Smooth muscle cell of bladder (primary cell): Measurements from ENCODE around the gene MATN3. TPM values are rescaled to one million over a fixed set of nuclear protein-coding genes. Genes with fewer than 3 reads are reported as not detected.

Experiments
- total RNA-seq: library from RNA; depleted of rRNA; stranded (reverse); fragments of >200 nt; gene quantifications from 2 replicates; pipeline ENCODE4 v1.2.3, GENCODE V29; 2014

MATN3 gene, protein sequence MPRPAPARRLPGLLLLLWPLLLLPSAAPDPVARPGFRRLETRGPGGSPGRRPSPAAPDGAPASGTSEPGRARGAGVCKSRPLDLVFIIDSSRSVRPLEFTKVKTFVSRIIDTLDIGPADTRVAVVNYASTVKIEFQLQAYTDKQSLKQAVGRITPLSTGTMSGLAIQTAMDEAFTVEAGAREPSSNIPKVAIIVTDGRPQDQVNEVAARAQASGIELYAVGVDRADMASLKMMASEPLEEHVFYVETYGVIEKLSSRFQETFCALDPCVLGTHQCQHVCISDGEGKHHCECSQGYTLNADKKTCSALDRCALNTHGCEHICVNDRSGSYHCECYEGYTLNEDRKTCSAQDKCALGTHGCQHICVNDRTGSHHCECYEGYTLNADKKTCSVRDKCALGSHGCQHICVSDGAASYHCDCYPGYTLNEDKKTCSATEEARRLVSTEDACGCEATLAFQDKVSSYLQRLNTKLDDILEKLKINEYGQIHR
- total RNA-seq: 1.5 and 3.3 TPM in 2 replicates

DNA sequence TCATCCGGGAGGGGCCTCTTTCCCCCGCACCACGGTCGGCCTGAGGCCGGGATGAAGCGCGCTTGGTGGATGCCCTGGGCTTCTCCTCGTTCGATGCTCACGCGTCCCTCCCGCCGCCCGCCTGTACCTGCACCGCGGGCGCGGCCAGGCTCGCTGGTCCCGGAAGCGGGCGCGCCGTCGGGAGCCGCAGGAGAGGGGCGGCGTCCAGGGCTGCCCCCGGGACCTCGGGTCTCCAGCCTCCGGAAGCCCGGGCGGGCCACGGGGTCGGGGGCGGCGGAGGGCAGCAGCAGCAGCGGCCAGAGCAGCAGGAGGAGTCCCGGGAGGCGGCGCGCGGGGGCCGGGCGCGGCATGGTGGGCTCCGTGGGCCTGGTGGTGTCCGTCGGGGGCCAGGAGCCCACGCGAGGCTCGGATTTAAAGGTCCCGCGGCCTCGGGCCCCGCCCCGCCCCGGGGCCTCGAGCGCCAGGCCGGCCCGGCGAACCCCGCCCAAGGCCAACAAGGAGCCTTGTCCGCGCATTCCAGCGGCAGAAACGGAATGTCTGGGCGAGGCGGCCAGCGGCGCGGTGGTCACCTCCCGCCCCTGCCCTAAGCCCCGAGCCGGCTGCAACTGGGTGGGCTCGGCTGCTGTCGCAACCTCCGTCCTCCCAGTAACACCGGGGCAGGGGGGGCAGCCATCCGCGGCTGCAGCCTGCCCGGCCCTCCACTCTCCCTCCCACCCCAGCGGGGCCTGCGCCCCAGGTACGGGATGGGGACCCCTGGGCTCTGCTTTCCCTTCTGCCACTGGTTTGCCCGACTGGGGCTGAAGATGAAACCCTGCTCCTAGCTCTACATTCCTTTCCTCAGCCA lies at the start of gene MATN3:
TSS of gene MATN3 (minus strand) at position 387 of the 844 bp plus-strand sequence. CDS start at position 350, 37 bp downstream.

DNA sequence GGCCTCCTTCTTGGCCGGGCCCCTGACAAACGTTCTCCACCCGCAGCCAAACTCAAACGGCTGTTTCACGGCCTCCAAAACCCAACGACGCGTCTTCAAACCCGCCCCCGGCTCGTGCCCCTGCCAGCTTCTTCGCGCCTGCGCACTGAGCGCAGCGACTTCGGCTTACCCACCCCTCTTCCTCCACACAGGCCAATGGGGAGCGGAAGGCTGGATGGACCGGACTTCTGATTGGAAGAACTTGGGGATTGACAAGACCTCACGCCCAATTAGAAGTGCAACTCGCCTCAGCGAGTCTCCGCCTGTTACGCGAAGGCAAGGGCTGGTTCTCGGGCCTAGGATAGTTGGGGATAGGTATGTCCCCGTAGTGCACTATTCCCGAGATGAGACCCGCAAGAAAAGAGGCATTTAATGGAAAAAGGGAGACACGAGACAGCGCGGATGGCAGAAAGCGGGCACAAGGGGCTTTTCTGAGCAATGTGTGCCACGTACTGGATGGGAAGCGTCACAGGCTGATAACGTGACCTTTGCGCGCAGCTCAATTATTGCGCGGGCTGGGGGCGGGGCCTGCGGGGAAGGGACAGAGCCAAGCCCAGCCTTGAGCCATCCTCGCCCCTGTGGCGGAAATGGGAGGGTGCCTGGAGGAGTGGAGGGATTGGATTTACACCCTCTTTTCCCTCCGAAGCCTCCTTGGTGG lies 39.2 kb upstream of the MATN3 start, which contains the start of gene LAPTM4A:
TSS of gene LAPTM4A (minus strand) at position 97 of the 697 bp plus-strand sequence. CDS start 108 bp downstream, outside the sequence.

DNA sequence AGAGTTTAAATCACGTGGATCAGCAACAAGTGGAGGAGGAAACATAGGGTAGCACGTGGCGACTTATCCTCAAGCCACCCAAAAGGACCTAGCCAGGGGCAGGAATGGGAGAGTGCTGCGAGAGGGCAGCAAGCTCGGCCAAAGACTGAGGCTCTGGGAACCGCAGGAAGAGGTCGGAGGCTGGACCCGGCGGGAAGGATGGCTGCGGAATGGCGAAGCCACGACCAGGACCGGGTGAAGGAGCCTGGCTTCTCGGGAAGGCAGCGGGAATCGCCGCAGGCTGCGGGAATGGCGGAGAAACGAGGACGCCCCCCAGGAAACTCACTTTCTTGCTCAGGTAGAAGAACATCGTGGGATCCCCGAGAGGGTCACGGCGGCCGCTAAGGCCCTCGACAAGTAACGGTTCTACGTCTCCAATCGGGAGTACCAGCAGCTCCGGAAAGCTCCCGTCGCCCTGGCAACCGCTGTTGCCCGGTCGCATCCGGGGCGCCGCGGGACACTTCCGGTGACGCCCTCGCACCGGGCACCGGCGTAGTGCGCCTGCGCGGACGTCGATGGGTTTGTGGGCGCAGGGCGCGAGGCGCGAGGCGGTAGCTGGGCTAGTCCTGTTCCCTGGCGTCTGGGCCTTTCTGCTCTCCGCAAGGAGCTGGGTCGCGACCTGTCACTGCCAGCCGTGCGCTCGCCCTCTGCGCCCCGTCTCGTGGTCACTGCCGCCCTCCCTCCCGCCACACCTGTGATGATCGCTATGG lies 22.6 kb downstream of the MATN3 start, which contains the start of gene WDR35:
TSS of gene WDR35 (minus strand) at position 439 of the 749 bp plus-strand sequence. CDS start at position 349, 90 bp downstream.

Other genes with a start within 250 kb of the MATN3 start
- gene TTC32, start 110.7 kb downstream of the MATN3 start, total RNA-seq: 4.2 and 5.0 TPM in 2 replicates
- 10.1 and 12.5 TPM in 2 replicates for gene WDR35, start 22.6 kb downstream of the MATN3 start, total RNA-seq
- 214 and 217 TPM in 2 replicates for gene LAPTM4A, start 39.0 kb upstream of the MATN3 start, total RNA-seq
- 16.8 and 30.7 TPM in 2 replicates for gene SDC1, start 212.5 kb upstream of the MATN3 start, total RNA-seq